ENCODE results near the gene BAHD1.

BAHD1 gene

GRCh38 chr15:40440743-40441564 is at the start of gene BAHD1:
Gene BAHD1 (plus strand): TSS chr15:40440953. CDS start chr15:40458465, 17,512 bp downstream.
- peak; percentile 90 to 93 for DNase-seq (ENCODE audit: low read depth in 1 of 2, low spot score in 1 of 2)

GRCh38 chr15:40392986-40393948 is 47.5 kb upstream of the BAHD1 start:
- DNase-seq (ENCODE audit: low read depth in 1 of 2, low spot score in 1 of 2), result no peak

GRCh38 chr15:40397688-40398412 is 42.9 kb upstream of the BAHD1 start:
- DNase-seq (ENCODE audit: low read depth in 1 of 2, low spot score in 1 of 2), result no peak

- no peak for DNase-seq (ENCODE audit: low read depth in 1 of 2, low spot score in 1 of 2)
Observed at GRCh38 chr15:40398413-40398873, 42.3 kb upstream of the BAHD1 start.

GRCh38 chr15:40399370-40399769 is 41.4 kb upstream of the BAHD1 start:
- DNase-seq (ENCODE audit: low read depth in 1 of 2, low spot score in 1 of 2), result no peak

GRCh38 chr15:40405501-40406381 is 35.0 kb upstream of the BAHD1 start, which contains the start of gene IVD:
Gene IVD (plus strand): TSS chr15:40405795. CDS start chr15:40405828, 33 bp downstream.
- DNase-seq (ENCODE audit: low read depth in 1 of 2, low spot score in 1 of 2), result peak; percentile 72 to 84

- no peak for DNase-seq (ENCODE audit: low read depth in 1 of 2, low spot score in 1 of 2)
Observed at GRCh38 chr15:40407330-40407990, 33.3 kb upstream of the BAHD1 start.

GRCh38 chr15:40409366-40409765 is 31.4 kb upstream of the BAHD1 start:
- no peak for DNase-seq (ENCODE audit: low read depth in 1 of 2, low spot score in 1 of 2)

GRCh38 chr15:40410476-40410875 is 30.3 kb upstream of the BAHD1 start:
- no peak for DNase-seq (ENCODE audit: low read depth in 1 of 2, low spot score in 1 of 2)

- no peak for DNase-seq (ENCODE audit: low read depth in 1 of 2, low spot score in 1 of 2)
Observed at GRCh38 chr15:40412095-40412759, 28.5 kb upstream of the BAHD1 start.

GRCh38 chr15:40413036-40413435 is 27.7 kb upstream of the BAHD1 start:
- no peak for DNase-seq (ENCODE audit: low read depth in 1 of 2, low spot score in 1 of 2)

GRCh38 chr15:40414816-40415215 is 25.9 kb upstream of the BAHD1 start:
- DNase-seq (ENCODE audit: low read depth in 1 of 2, low spot score in 1 of 2), result no peak

- no peak for DNase-seq (ENCODE audit: low read depth in 1 of 2, low spot score in 1 of 2)
Observed at GRCh38 chr15:40415226-40415625, 25.5 kb upstream of the BAHD1 start.

GRCh38 chr15:40416056-40416455 is 24.7 kb upstream of the BAHD1 start:
- DNase-seq (ENCODE audit: low read depth in 1 of 2, low spot score in 1 of 2), result no peak

GRCh38 chr15:40418126-40418525 is 22.6 kb upstream of the BAHD1 start:
- DNase-seq (ENCODE audit: low read depth in 1 of 2, low spot score in 1 of 2), result no peak

GRCh38 chr15:40420071-40420713 is 20.6 kb upstream of the BAHD1 start:
- no peak for DNase-seq (ENCODE audit: low read depth in 1 of 2, low spot score in 1 of 2)

- no peak for DNase-seq (ENCODE audit: low read depth in 1 of 2, low spot score in 1 of 2)
Observed at GRCh38 chr15:40420793-40421192, 20.0 kb upstream of the BAHD1 start.

All from stimulated activated CD4-positive, alpha-beta T cell treated with anti-CD3 and anti-CD28 coated beads, Interleukin-15, amount 100 ng/mL, for 1 hour (primary cell).